Fibroblast of lung (primary cell): ENCODE measurements around the gene PRKAG1. TPM values are rescaled to one million over a fixed set of nuclear protein-coding genes. Genes with fewer than 3 reads are reported as not detected.

Experiments
- DNase-seq, 2 donors: peaks; one replicate each; pipeline versions ENCODE4 v3.0.0 to v3.0.0-alpha.2; 2010; ENCODE audit warnings: low read depth in 2 of 2
- H2AFZ ChIP-seq: 2 replicates; pipeline ENCODE4 v1.5.1; 2012; ENCODE audit warnings: low read length, control low read depth, inconsistent platforms
- H3K27ac ChIP-seq: 2 replicates; pipeline ENCODE4 v1.5.1; 2011; ENCODE audit warnings: low read length, control low read depth; ENCODE audit not compliant: insufficient read depth
- H3K27me3 ChIP-seq: 2 replicates; pipeline ENCODE4 v1.5.1; 2011; ENCODE audit warnings: mild to moderate bottlenecking, low read length; ENCODE audit not compliant: control insufficient read depth, insufficient read depth
- H3K36me3 ChIP-seq: 2 replicates; pipeline ENCODE4 v1.5.1; 2011; ENCODE audit warnings: low read length; ENCODE audit not compliant: control insufficient read depth, insufficient read depth
- H3K4me1 ChIP-seq: 2 replicates; pipeline ENCODE4 v1.5.1; 2011; ENCODE audit warnings: low read length; ENCODE audit not compliant: control insufficient read depth, insufficient read depth; ENCODE audit errors: extremely low read depth
- H3K4me2 ChIP-seq: 2 replicates; pipeline ENCODE4 v1.5.1; 2011; ENCODE audit warnings: low read length, control low read depth; ENCODE audit not compliant: insufficient read depth; ENCODE audit errors: extremely low read depth
- H3K4me3 ChIP-seq, 4 experiments: fragments of 200-600 bp in 1 of 4; sonication (generic) in 1 of 4; replicated peaks in 1 of 4; 2 replicates each; pipeline ENCODE4 v1.5.1; 2011 to 2016; ENCODE audit warnings: low read length in 4 of 4, low read depth in 3 of 4, mild to moderate bottlenecking in 3 of 4, control low read depth in 2 of 4, inconsistent platforms in 1 of 4, mixed read lengths in 1 of 4; ENCODE audit not compliant: insufficient read depth in 1 of 4; ENCODE audit errors: control extremely low read depth in 1 of 4
- H3K79me2 ChIP-seq: 2 replicates; pipeline ENCODE4 v1.5.1; 2012; ENCODE audit warnings: mild to moderate bottlenecking, low read length, inconsistent platforms; ENCODE audit not compliant: control insufficient read depth, insufficient read depth
- H3K9ac ChIP-seq: 2 replicates; pipeline ENCODE4 v1.5.1; 2011; ENCODE audit warnings: mild to moderate bottlenecking, low read length, control low read depth; ENCODE audit not compliant: insufficient read depth
- H3K9me3 ChIP-seq: 2 replicates; pipeline ENCODE4 v1.5.1; 2012; ENCODE audit warnings: low read depth, low read length; ENCODE audit not compliant: control insufficient read depth, insufficient read depth
- H4K20me1 ChIP-seq: 2 replicates; pipeline ENCODE4 v1.5.1; 2011; ENCODE audit warnings: low read length; ENCODE audit not compliant: control insufficient read depth, insufficient read depth; ENCODE audit errors: extremely low read depth
- CTCF ChIP-seq, 2 donors: IDR thresholded peaks in 1 of 2; conservative IDR thresholded peaks in 1 of 2; 1 replicate in 1 of 2; 2 replicates in 1 of 2; pipeline ENCODE4 v1.5.1; 2011 to 2012; ENCODE audit warnings: low read length in 2 of 2, control low read depth in 1 of 2, inconsistent platforms in 1 of 2, low read depth in 1 of 2, mild to moderate bottlenecking in 1 of 2
- EZH2 ChIP-seq: IDR thresholded peaks from 2 replicates; pipeline ENCODE4 v1.5.1; 2012; ENCODE audit warnings: low read length, control low read depth, mild to moderate bottlenecking; ENCODE audit errors: missing control alignments
- polyA plus RNA-seq, 2 donors: library from polyadenylated mRNA; depleted of rRNA in 1 of 2; stranded (reverse) in 1 of 2; unstranded in 1 of 2; fragments of >200 nt; gene quantifications; 2 replicates each; pipeline ENCODE4 v1.2.1, GENCODE V29; 2011 to 2012; ENCODE audit warnings: missing spikeins in 1 of 2
- total RNA-seq: library from RNA; depleted of rRNA; stranded (reverse); fragments of >200 nt; gene quantifications from 2 replicates; pipeline ENCODE4 v1.2.1, GENCODE V29; 2014

The PRKAG1 gene
- total and polyA plus RNA-seq, 2 donors (not counting 1 experiment from before 2014, with no cell fraction given) = 76.5 to 110 TPM

GRCh38 chr12:48954841-48955501, 63.6 kb downstream of the PRKAG1 start:
- DNase-seq = no peak
- H3K9ac ChIP-seq = no peak overlapping the region
- no peak for TF ChIP-seq CTCF (conservative IDR thresholded peaks at IDR 0.05 in 1 of 2, IDR thresholded peaks at IDR 0.05 in 1 of 2; ENCODE audit: low read depth in 1 of 2, low read length in 2 of 2)
- TF ChIP-seq EZH2 = no peak
- no peak overlapping the region for H3K27ac ChIP-seq
- peaks cover 48% of the 10 kb centered on the region for H3K79me2 ChIP-seq
- H3K27me3 ChIP-seq = no peaks in the 10 kb centered on the region
- H3K4me2 ChIP-seq = no peak overlapping the region
- no peaks in the 10 kb centered on the region for H4K20me1 ChIP-seq
- no peaks in the 10 kb centered on the region for H3K9me3 ChIP-seq
- H2AFZ ChIP-seq = no peak overlapping the region
- H3K4me1 ChIP-seq = peaks cover 6% of the 10 kb centered on the region
- no peak overlapping the region for H3K4me3 ChIP-seq
- peaks cover 2% of the 10 kb centered on the region for H3K36me3 ChIP-seq

GRCh38 chr12:48954061-48954460, 64.5 kb downstream of the PRKAG1 start:
- Histone ChIP-seq H3K9me3 (no peaks in the 10 kb centered on the region), H3K79me2 (peaks cover 49% of the 10 kb centered on the region), H3K27me3 (no peaks in the 10 kb centered on the region), H3K9ac (no peak overlapping the region), H3K27ac (no peak overlapping the region), H2AFZ (no peak overlapping the region), H4K20me1 (no peaks in the 10 kb centered on the region), H3K4me1 (peaks cover 6% of the 10 kb centered on the region), H3K4me2 (no peak overlapping the region), H3K4me3 (no peak overlapping the region), H3K36me3 (peaks cover 2% of the 10 kb centered on the region)
- TF ChIP-seq CTCF (conservative IDR thresholded peaks at IDR 0.05 in 1 of 2, IDR thresholded peaks at IDR 0.05 in 1 of 2; ENCODE audit: low read depth in 1 of 2, low read length in 2 of 2) (no peak), EZH2 (no peak)
- no peak for DNase-seq

- H3K36me3 ChIP-seq = peaks cover 2% of the 10 kb centered on the region
- no peak overlapping the region for H3K4me3 ChIP-seq
- H3K27ac ChIP-seq = no peak overlapping the region
- H2AFZ ChIP-seq = no peak overlapping the region
- no peaks in the 10 kb centered on the region for H3K27me3 ChIP-seq
- TF ChIP-seq EZH2 (no peak), CTCF (conservative IDR thresholded peaks at IDR 0.05 in 1 of 2, IDR thresholded peaks at IDR 0.05 in 1 of 2; ENCODE audit: low read depth in 1 of 2, low read length in 2 of 2) (no peak)
- peaks cover 4% of the 10 kb centered on the region for H3K4me1 ChIP-seq
- H3K9ac ChIP-seq = no peak overlapping the region
- no peaks in the 10 kb centered on the region for H4K20me1 ChIP-seq
- H3K4me2 ChIP-seq = no peak overlapping the region
- no peak for DNase-seq
- peaks cover 52% of the 10 kb centered on the region for H3K79me2 ChIP-seq
- H3K9me3 ChIP-seq = no peaks in the 10 kb centered on the region
Observed at GRCh38 chr12:48952691-48953090, 65.9 kb downstream of the PRKAG1 start.

Other genes starting within 250 kb of the PRKAG1 start
- 34.7 and 53.2 TPM in 2 replicates for gene ADCY6, start 229.7 kb downstream of the PRKAG1 start, total RNA-seq
- gene ADCY6, start 229.7 kb downstream of the PRKAG1 start, polyA plus RNA-seq = 14.4 and 27.4 TPM in 2 replicates
- gene CACNB3, start 200.3 kb downstream of the PRKAG1 start, total RNA-seq = 18.5 and 28.4 TPM in 2 replicates
- 40.6 and 46.2 TPM in 2 replicates for gene CACNB3, start 200.3 kb downstream of the PRKAG1 start, polyA plus RNA-seq
- gene DDX23, start 166.6 kb downstream of the PRKAG1 start, total RNA-seq = 62.4 and 65.5 TPM in 2 replicates
- gene DDX23, start 166.6 kb downstream of the PRKAG1 start, polyA plus RNA-seq = 48.6 and 65.1 TPM in 2 replicates
- under 0.01 and 0.17 TPM in 2 replicates for gene RND1, start 152.9 kb downstream of the PRKAG1 start, total RNA-seq
- 0.08 and 0.12 TPM in 2 replicates for gene RND1, start 152.9 kb downstream of the PRKAG1 start, polyA plus RNA-seq
- 10.0 and 12.6 TPM in 2 replicates for gene FKBP11, start 93.3 kb downstream of the PRKAG1 start, total RNA-seq
- gene FKBP11, start 93.3 kb downstream of the PRKAG1 start, polyA plus RNA-seq = 20.8 and 48.8 TPM in 2 replicates
- gene ARF3, start 61.3 kb downstream of the PRKAG1 start, total RNA-seq = 24.7 and 28.1 TPM in 2 replicates
- 182 and 220 TPM in 2 replicates for gene ARF3, start 61.3 kb downstream of the PRKAG1 start, polyA plus RNA-seq
- gene WNT10B, start 47.0 kb downstream of the PRKAG1 start, total RNA-seq = under 0.01 TPM in 1 of 2 replicates, not detected in the other
- 0.05 and 0.11 TPM in 2 replicates for gene WNT10B, start 47.0 kb downstream of the PRKAG1 start, polyA plus RNA-seq
- gene WNT1, start 40.5 kb downstream of the PRKAG1 start, total RNA-seq = not detected in 2 replicates
- not detected in 2 replicates for gene WNT1, start 40.5 kb downstream of the PRKAG1 start, polyA plus RNA-seq
- gene DDN, start 19.4 kb downstream of the PRKAG1 start, total RNA-seq = under 0.01 TPM in 2 replicates
- 0.05 and 0.09 TPM in 2 replicates for gene DDN, start 19.4 kb downstream of the PRKAG1 start, polyA plus RNA-seq
- 21.1 and 33.0 TPM in 2 replicates for gene KMT2D, start 42.0 kb upstream of the PRKAG1 start, total RNA-seq
- 7.3 and 10.0 TPM in 2 replicates for gene KMT2D, start 42.0 kb upstream of the PRKAG1 start, polyA plus RNA-seq
- 0.33 and 0.51 TPM in 2 replicates for gene RHEBL1, start 51.2 kb upstream of the PRKAG1 start, total RNA-seq
- gene RHEBL1, start 51.2 kb upstream of the PRKAG1 start, polyA plus RNA-seq = 0.28 and 0.41 TPM in 2 replicates
- under 0.01 TPM in 2 replicates for gene DHH, start 76.0 kb upstream of the PRKAG1 start, total RNA-seq
- gene DHH, start 76.0 kb upstream of the PRKAG1 start, polyA plus RNA-seq = 0.01 TPM in 2 replicates
- 53.2 and 54.2 TPM in 2 replicates for gene LMBR1L, start 92.1 kb upstream of the PRKAG1 start, total RNA-seq
- gene LMBR1L, start 92.1 kb upstream of the PRKAG1 start, polyA plus RNA-seq = 28.0 and 30.9 TPM in 2 replicates
- gene TUBA1B, start 112.6 kb upstream of the PRKAG1 start, total RNA-seq = 656 and 1,258 TPM in 2 replicates
- gene TUBA1B, start 112.6 kb upstream of the PRKAG1 start, polyA plus RNA-seq = 3,083 and 6,675 TPM in 2 replicates
- 772 and 888 TPM in 2 replicates for gene TUBA1A, start 170.3 kb upstream of the PRKAG1 start, total RNA-seq
- 2,642 and 3,496 TPM in 2 replicates for gene TUBA1A, start 170.3 kb upstream of the PRKAG1 start, polyA plus RNA-seq
- 121 and 164 TPM in 2 replicates for gene TUBA1C, start 246.3 kb upstream of the PRKAG1 start, total RNA-seq
- 1,111 and 2,663 TPM in 2 replicates for gene TUBA1C, start 246.3 kb upstream of the PRKAG1 start, polyA plus RNA-seq